Esophagus squamous epithelium (tissue), 5 donors: ENCODE data around the gene REP15. TPM values are rescaled to one million over a fixed set of nuclear protein-coding genes. Genes with fewer than 3 reads are reported as not detected.
A peak's percentile ranks its signal among the peaks of the same experiment; 100 is the strongest.

Source experiments
- DNase-seq: peaks from one replicate; lab custom pipeline; 2025; lab: John Stamatoyannopoulos, UW
- H3K27ac ChIP-seq, 4 donors: fragments of 200-600 bp; sonication (generic); one replicate each; pipeline ENCODE4 v1.5.1; 2016 to 2019; ENCODE audit warnings: mild to moderate bottlenecking in 1 of 4
- H3K27me3 ChIP-seq, 4 donors: fragments of 200-600 bp; sonication (generic); 1 replicate in 3 of 4; 2 replicates in 1 of 4; pipeline versions ENCODE4 v1.5.1 to v1.6.0; 2017 to 2021; ENCODE audit warnings: antibody characterized with exemption in 1 of 4
- H3K36me3 ChIP-seq, 3 donors: fragments of 200-600 bp; sonication (generic); one replicate each; pipeline ENCODE4 v1.5.1; 2016 to 2019
- H3K4me1 ChIP-seq, 3 donors: fragments of 200-600 bp; sonication (generic); one replicate each; pipeline ENCODE4 v1.5.1; 2017 to 2019
- H3K4me3 ChIP-seq, 4 donors: fragments of 200-600 bp; sonication (generic); 1 replicate in 3 of 4; 2 replicates in 1 of 4; pipeline ENCODE4 v1.5.1; 2016 to 2019; ENCODE audit warnings: mild to moderate bottlenecking in 2 of 4, moderate library complexity in 1 of 4
- H3K9me3 ChIP-seq, 3 donors: fragments of 200-600 bp; sonication (generic); one replicate each; pipeline ENCODE4 v1.5.1; 2016 to 2019
- POLR2A ChIP-seq, 4 donors: fragments of 450-650 bp; IDR thresholded peaks; one replicate each; pipeline ENCODE4 v1.6.1; 2017; ENCODE audit warnings: antibody characterized with exemption in 4 of 4, mild to moderate bottlenecking in 4 of 4, moderate library complexity in 3 of 4
- WGBS, 2 donors: methylation state at CpG; one replicate each; pipeline ENCODE4 v1.1.5; 2018; 5-methylcytosine and 5-hydroxymethylcytosine counted together
- intact Hi-C: fragments of 100-400 bp; cut with DNase I; formaldehyde crosslinking; loops from one replicate; pipeline ENCODE4 v1.15.0; 2022
- total RNA-seq, 4 donors: library from RNA; depleted of rRNA; stranded (reverse); fragments of >200 nt; gene quantifications; one replicate each; pipeline ENCODE4 v1.1.0, GENCODE V29; 2016
- TF ChIP-seq, protein P1 (sequence below), 6 experiments: fragments of 450-650 bp in 4 of 6; fragments of 200-600 bp in 2 of 6; sonication (generic) in 2 of 6; IDR thresholded peaks; one replicate each; pipeline ENCODE4 v1.5.1; 2016 to 2019; ENCODE audit warnings: antibody characterized with exemption in 6 of 6, mild to moderate bottlenecking in 4 of 6, moderate library complexity in 4 of 6
- donor health status: DM: yes; HTN: yes; CAD: no.

REP15 gene
- total RNA-seq, 4 donors from 2014 or later = 0.30 to 2.9 (median 1.6) TPM; not detected in 1

DNA sequence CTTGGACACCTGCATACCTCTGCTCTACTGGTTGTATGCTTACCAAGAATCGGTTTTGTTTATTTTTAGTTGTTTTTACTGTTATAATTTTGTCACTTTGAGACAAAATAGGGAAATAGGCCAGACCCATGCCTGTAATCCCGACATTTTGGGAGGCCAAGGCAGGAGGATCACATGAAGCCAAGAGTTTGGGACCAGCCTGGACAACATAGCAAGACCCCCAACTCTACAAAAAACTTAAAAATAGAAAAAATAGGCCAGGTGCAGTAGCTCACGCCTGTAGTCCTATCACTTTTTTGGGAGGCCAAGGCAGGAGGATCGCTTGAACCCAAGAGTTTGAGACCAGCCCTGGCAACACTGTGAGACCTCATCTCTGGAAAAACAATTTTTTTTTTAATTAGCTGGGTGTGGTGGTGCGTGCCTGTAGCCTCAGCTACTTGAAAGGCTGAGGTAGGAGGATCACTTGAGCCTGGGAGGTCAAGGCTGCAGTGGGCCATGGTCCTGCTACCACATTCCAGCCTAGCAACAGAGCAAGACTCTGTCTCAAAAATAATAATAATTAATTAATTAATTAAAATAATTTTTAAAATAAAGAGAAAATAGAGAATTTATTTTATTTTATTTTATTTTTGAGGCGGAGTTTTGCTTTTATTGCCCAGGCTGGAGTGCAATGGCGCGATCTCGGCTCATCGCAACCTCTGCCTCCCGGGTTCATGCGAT is 13.1 kb downstream of the REP15 start:
- intact Hi-C loops = no loop called here
- WGBS, 2 donors = 70 to 71% methylated on average over 11 to 12 of the region's 12 CpGs
- Histone ChIP-seq H3K36me3 (peaks cover 0 to 11% (median 0%) of the 10 kb centered on the region in 3 donors), H3K27ac (peak overlapping the region; percentile 81 to 91 (median 90)), H3K9me3 (no peaks in the 10 kb centered on the region), H3K4me3 (peak overlapping the region; percentile 66 to 98 (median 86)), H3K4me1 (peaks cover 7 to 50% (median 22%) of the 10 kb centered on the region in 3 donors), H3K27me3 (no peaks in the 10 kb centered on the region)
- no peak for DNase-seq
- TF ChIP-seq POLR2A (IDR thresholded peaks at IDR 0.05) = no peak
- TF ChIP-seq, protein P1, sequence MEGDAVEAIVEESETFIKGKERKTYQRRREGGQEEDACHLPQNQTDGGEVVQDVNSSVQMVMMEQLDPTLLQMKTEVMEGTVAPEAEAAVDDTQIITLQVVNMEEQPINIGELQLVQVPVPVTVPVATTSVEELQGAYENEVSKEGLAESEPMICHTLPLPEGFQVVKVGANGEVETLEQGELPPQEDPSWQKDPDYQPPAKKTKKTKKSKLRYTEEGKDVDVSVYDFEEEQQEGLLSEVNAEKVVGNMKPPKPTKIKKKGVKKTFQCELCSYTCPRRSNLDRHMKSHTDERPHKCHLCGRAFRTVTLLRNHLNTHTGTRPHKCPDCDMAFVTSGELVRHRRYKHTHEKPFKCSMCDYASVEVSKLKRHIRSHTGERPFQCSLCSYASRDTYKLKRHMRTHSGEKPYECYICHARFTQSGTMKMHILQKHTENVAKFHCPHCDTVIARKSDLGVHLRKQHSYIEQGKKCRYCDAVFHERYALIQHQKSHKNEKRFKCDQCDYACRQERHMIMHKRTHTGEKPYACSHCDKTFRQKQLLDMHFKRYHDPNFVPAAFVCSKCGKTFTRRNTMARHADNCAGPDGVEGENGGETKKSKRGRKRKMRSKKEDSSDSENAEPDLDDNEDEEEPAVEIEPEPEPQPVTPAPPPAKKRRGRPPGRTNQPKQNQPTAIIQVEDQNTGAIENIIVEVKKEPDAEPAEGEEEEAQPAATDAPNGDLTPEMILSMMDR (IDR thresholded peaks at IDR 0.05) = no peak

DNA sequence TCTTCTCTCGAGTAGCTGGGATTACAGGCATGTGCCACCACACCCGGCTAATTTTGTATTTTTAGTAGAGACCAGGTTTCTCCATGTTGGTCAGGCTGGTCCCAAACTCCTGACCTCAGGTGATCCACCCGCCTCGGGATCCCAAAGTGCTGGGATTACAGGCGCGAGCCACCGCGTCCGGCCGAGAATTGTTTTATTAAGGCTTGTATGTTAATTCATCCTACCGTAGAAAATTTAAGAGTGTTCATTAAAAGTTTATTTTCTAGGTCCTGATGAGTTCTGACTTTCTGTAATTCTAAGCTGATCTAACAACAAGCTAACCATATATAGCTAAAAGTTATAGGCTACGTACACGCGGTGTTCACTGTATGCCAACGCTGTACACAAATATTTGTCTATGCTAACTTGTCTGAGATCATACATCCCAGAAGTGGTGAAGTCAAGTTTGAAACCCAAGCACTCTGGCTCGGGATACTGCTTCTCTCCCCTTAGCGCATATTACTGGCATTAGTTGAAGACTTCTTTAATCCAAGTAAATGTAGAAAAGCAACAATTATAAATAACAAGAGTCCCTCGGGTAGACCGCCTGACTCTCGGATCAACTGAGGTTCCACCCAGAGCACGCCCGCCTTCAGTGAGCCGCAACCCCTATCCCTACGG is 13.8 kb downstream of the REP15 start:
- DNase-seq = no peak
- peak overlapping the region; percentile 81 to 91 (median 90) for H3K27ac ChIP-seq
- H3K4me3 ChIP-seq = peak overlapping the region; percentile 66 to 98 (median 86)
- no peaks in the 10 kb centered on the region for H3K27me3 ChIP-seq
- no peaks in the 10 kb centered on the region for H3K9me3 ChIP-seq
- intact Hi-C loops = no loop called here
- TF ChIP-seq, protein P1 (IDR thresholded peaks at IDR 0.05) = no peak
- no peak for TF ChIP-seq POLR2A (IDR thresholded peaks at IDR 0.05)
- peaks cover 7 to 50% (median 22%) of the 10 kb centered on the region in 3 donors for H3K4me1 ChIP-seq
- H3K36me3 ChIP-seq = peaks cover 0 to 17% (median 0%) of the 10 kb centered on the region in 3 donors
- 9% methylated on average over 24 of the region's 24 CpGs for WGBS, 2 donors

- no peaks in the 10 kb centered on the region for H3K27me3 ChIP-seq
- intact Hi-C loops = no loop called here
- H3K4me1 ChIP-seq = peaks cover 7 to 50% (median 22%) of the 10 kb centered on the region in 3 donors
- TF ChIP-seq, protein P1 (IDR thresholded peaks at IDR 0.05) = peak in 2 of 6 experiments; percentile 4 to 34
- peak in 3 of 4 donors; percentile 13 to 73 (median 37) for TF ChIP-seq POLR2A (IDR thresholded peaks at IDR 0.05)
- H3K27ac ChIP-seq = peak within 1 kb of the TSS; percentile 81 to 91 (median 90)
- peaks cover 0 to 24% (median 0%) of the 10 kb centered on the region in 3 donors for H3K36me3 ChIP-seq
- H3K9me3 ChIP-seq = no peaks in the 10 kb centered on the region
- 0% methylated on average over 17 to 20 of the region's 46 CpGs for WGBS, 2 donors
- peak; percentile 38 for DNase-seq
- peak within 1 kb of the TSS; percentile 66 to 98 (median 86) for H3K4me3 ChIP-seq
Observed at GRCh38 chr12:27710592-27711316, 14.5 kb downstream of the REP15 start, which contains the start of gene MRPS35. Gene MRPS35, plus strand, starts transcription at chr12:27710832. Its CDS starts 12 bp downstream, at chr12:27710844.

DNA sequence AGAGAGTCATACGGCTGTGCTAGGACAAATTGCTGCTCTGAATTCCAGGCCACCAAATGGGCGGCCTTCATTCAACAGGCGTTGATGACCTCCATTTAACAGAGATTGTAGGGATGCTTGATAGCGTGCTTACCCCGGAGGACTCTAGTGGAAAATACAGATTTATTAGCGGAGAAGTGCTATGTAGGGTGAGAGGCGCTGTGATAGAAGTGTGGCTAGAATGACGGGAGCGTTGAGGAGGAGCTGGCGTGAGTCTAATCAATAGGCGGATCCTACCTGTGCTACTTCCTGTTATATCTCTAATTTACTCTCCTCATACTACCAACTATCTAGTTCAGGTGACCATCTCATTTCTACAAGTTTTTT is 15.1 kb downstream of the REP15 start:
- TF ChIP-seq, protein P1 (IDR thresholded peaks at IDR 0.05) = no peak
- no peak for TF ChIP-seq POLR2A (IDR thresholded peaks at IDR 0.05)
- peaks cover 7 to 50% (median 22%) of the 10 kb centered on the region in 3 donors for H3K4me1 ChIP-seq
- 0 to 1% methylated on average over 9 to 11 of the region's 11 CpGs for WGBS, 2 donors
- no peaks in the 10 kb centered on the region for H3K9me3 ChIP-seq
- intact Hi-C loops = no loop called here
- no peaks in the 10 kb centered on the region for H3K27me3 ChIP-seq
- H3K27ac ChIP-seq = peak overlapping the region; percentile 81 to 91 (median 90)
- DNase-seq = no peak
- H3K36me3 ChIP-seq = peaks cover under 1 to 29% (median 2%) of the 10 kb centered on the region in 3 donors
- peak overlapping the region; percentile 66 to 98 (median 86) for H3K4me3 ChIP-seq
